GM12878 (cell line): ENCODE measurements around the gene RRAD. TPM values are rescaled to one million over a fixed set of nuclear protein-coding genes. Genes with fewer than 3 reads are reported as not detected.

Source experiments
- ATAC-seq: fragments of 200-7000 bp; cut with Tn5 transposase; 3 replicates; pipeline ENCODE4 v1.9.1; 2020; ENCODE audit warnings: mild to moderate bottlenecking, moderate library complexity
- BruUV-seq: library from RNA; stranded (reverse); fragments of 400-500 nt; replicated peaks from 2 replicates; lab custom pipeline; 2021; lab: Mats Ljungman, UMichigan
- CTCF ChIA-PET: fragments of 300-600 bp; sonication (Branson Sonifier 250); formaldehyde crosslinking; extraction: SDS; loops from one replicate; lab custom pipeline; 2021; ENCODE audit warnings: inconsistent platforms; lab: Yijun Ruan, JAX
- POLR2A ChIA-PET: fragments of 350-600 bp; formaldehyde crosslinking; extraction: SDS; loops from one replicate; lab custom pipeline; 2021; ENCODE audit warnings: inconsistent platforms; lab: Charles Lee
- RAD21 ChIA-PET: fragments of 300-600 bp; sonication (Branson Sonifier 250); formaldehyde crosslinking; loops from one replicate; lab custom pipeline; 2023; ENCODE audit warnings: antibody characterized with exemption; ENCODE audit not compliant: unreplicated experiment; lab: Charles Lee
- SMC1A ChIA-PET: fragments of 300-600 bp; sonication (Branson Sonifier 250); formaldehyde crosslinking; loops from one replicate; lab custom pipeline; 2023; ENCODE audit not compliant: unreplicated experiment, uncharacterized antibody; lab: Charles Lee
- DNase-seq: peaks from one replicate; pipeline ENCODE4 v3.0.0-alpha.2; 2011; ENCODE audit warnings: low read depth, low spot score
- FAIRE-seq: peaks from 3 replicates; lab custom pipeline; 2011; peaks lifted over from hg19 to GRCh38; lab: Jason Lieb, UNC
- H2AFZ ChIP-seq: 2 replicates; pipeline ENCODE4 v1.6.0; 2011; ENCODE audit warnings: low read depth, low read length, control low read depth; ENCODE audit not compliant: control insufficient read depth
- H3K27ac ChIP-seq: 2 replicates; pipeline ENCODE4 v1.5.1; 2011; ENCODE audit warnings: control low read depth; ENCODE audit not compliant: control insufficient read depth, insufficient read depth
- H3K27me3 ChIP-seq, 2 experiments: replicated peaks in 1 of 2; 2 replicates each; pipeline versions ENCODE4 v1.6.0 to v1.6.1; 2011; ENCODE audit warnings: low read length in 1 of 2; ENCODE audit not compliant: control insufficient read depth in 2 of 2, insufficient read depth in 2 of 2
- H3K36me3 ChIP-seq, 2 experiments: 2 replicates each; pipeline ENCODE4 v1.5.1; 2011; ENCODE audit warnings: low read length in 1 of 2; ENCODE audit not compliant: control insufficient read depth in 2 of 2, insufficient read depth in 2 of 2
- H3K4me1 ChIP-seq: 2 replicates; pipeline ENCODE4 v1.6.1; 2011; ENCODE audit warnings: mild to moderate bottlenecking, low read length, moderate library complexity, mixed read lengths; ENCODE audit not compliant: control insufficient read depth, insufficient read depth
- H3K4me2 ChIP-seq: 2 replicates; pipeline ENCODE4 v1.6.0; 2011; ENCODE audit warnings: control low read depth; ENCODE audit not compliant: control insufficient read depth, insufficient read depth
- H3K4me3 ChIP-seq: fragments of 200-600 bp; sonication (generic); 2 replicates; pipeline ENCODE4 v1.5.1; 2016
- H3K79me2 ChIP-seq: 2 replicates; pipeline ENCODE4 v1.6.0; 2011; ENCODE audit warnings: low read length; ENCODE audit not compliant: control insufficient read depth, insufficient read depth
- H3K9ac ChIP-seq: 2 replicates; pipeline ENCODE4 v1.8.0; 2011; ENCODE audit warnings: low read length, control low read depth, mixed read lengths; ENCODE audit not compliant: control insufficient read depth, insufficient read depth
- H3K9me3 ChIP-seq: replicated peaks from 3 replicates; pipeline ENCODE4 v1.5.1; 2011; ENCODE audit warnings: mild to moderate bottlenecking, low read length; ENCODE audit not compliant: control insufficient read depth, insufficient read depth
- H4K20me1 ChIP-seq: 2 replicates; pipeline ENCODE4 v1.6.0; 2011; ENCODE audit not compliant: control insufficient read depth, insufficient read depth
- CBX5 ChIP-seq: sonication (generic); IDR thresholded peaks from 2 replicates; pipeline ENCODE4 v1.6.1; 2016; ENCODE audit warnings: low read depth, moderate library complexity, mild to moderate bottlenecking, inconsistent platforms
- KDM1A ChIP-seq: fragments of 200-600 bp; sonication (generic); IDR thresholded peaks from 2 replicates; pipeline ENCODE4 v1.6.1; 2016; ENCODE audit warnings: borderline replicate concordance
- POLR2AphosphoS5 ChIP-seq: IDR thresholded peaks from 2 replicates; pipeline ENCODE4 v1.6.1; 2011; ENCODE audit warnings: mild to moderate bottlenecking, low read length, inconsistent platforms
- TBL1XR1 ChIP-seq: IDR thresholded peaks from 2 replicates; pipeline ENCODE4 v1.6.1; 2012; ENCODE audit warnings: low read depth, low read length, improper control_type of control experiment
- ZBED1 ChIP-seq: IDR thresholded peaks from 2 replicates; pipeline ENCODE4 v1.6.1; 2016; ENCODE audit warnings: borderline replicate concordance
- ZNF217 ChIP-seq: fragments of 450-650 bp; IDR thresholded peaks from 2 replicates; pipeline ENCODE4 v1.6.1; 2017; ENCODE audit warnings: antibody characterized with exemption, mild to moderate bottlenecking
- ZNF384 ChIP-seq: IDR thresholded peaks from 2 replicates; pipeline ENCODE4 v1.6.1; 2012; ENCODE audit warnings: low read depth, mild to moderate bottlenecking, low read length, improper control_type of control experiment, borderline replicate concordance
- ZSCAN29 ChIP-seq: fragments of 450-650 bp; IDR thresholded peaks from 2 replicates; pipeline ENCODE4 v1.6.1; 2017; ENCODE audit warnings: mild to moderate bottlenecking, moderate library complexity
- WGBS: methylation state at CpG from one replicate; pipeline ENCODE4 v1.1.6; 2016; ENCODE audit warnings: low lambda C conversion rate; ENCODE audit not compliant: insufficient replicate concordance, insufficient coverage; ENCODE audit errors: missing lambda C conversion rate; 5-methylcytosine and 5-hydroxymethylcytosine counted together
- in situ Hi-C: fragments of 300-500 bp; cut with MboI; formaldehyde crosslinking; loops from 9 replicates; pipeline ENCODE4 v1.14.3; 2018; ENCODE audit warnings: mixed read lengths
- intact Hi-C: fragments of 100-400 bp; cut with micrococcal nuclease; formaldehyde crosslinking; loops from one replicate; pipeline ENCODE4 v1.14.2; 2022; ENCODE audit not compliant: unreplicated experiment
- polyA plus RNA-seq, 11 experiments: library from polyadenylated mRNA; depleted of rRNA in 4 of 11; unstranded in 6 of 11; stranded (reverse) in 5 of 11; fragments of >200 nt; fragmentation: Nextera tagmentation in 4 of 11; fragmentation: Illumina TruSeq in 1 of 11; extraction: Ambion mirVana in 4 of 11; extraction: Trizol in 1 of 11; gene quantifications; 1 replicate in 1 of 11; 2 replicates in 10 of 11; pipeline versions ENCODE4 v1.2.1 to v1.2.3, GENCODE V29; 2011 to 2016; ENCODE audit warnings: inconsistent platforms in 2 of 11, missing spikeins in 2 of 11, low read depth in 1 of 11
- total RNA-seq, 4 experiments: library from RNA; depleted of rRNA in 3 of 4; stranded (reverse); fragments of >200 nt in 3 of 4; fragmentation: Illumina TruSeq in 1 of 4; extraction: Trizol in 1 of 4; gene quantifications; 2 replicates each; pipeline versions ENCODE4 v1.2.1 to v1.2.3, GENCODE V29; 2013 to 2021
- TF ChIP-seq, protein P1 (sequence below): fragments of 450-650 bp; formaldehyde crosslinking; IDR thresholded peaks from 2 replicates; pipeline ENCODE4 v1.5.0; 2022; ENCODE audit warnings: mild to moderate bottlenecking, missing genetic modification characterization

The RRAD gene
- total and polyA plus RNA-seq, 10 of the 15 experiments (the other 5 are each of a cell fraction or from before 2014, with no cell fraction given): 0.11 to 8.5 (median 2.8) TPM

DNA sequence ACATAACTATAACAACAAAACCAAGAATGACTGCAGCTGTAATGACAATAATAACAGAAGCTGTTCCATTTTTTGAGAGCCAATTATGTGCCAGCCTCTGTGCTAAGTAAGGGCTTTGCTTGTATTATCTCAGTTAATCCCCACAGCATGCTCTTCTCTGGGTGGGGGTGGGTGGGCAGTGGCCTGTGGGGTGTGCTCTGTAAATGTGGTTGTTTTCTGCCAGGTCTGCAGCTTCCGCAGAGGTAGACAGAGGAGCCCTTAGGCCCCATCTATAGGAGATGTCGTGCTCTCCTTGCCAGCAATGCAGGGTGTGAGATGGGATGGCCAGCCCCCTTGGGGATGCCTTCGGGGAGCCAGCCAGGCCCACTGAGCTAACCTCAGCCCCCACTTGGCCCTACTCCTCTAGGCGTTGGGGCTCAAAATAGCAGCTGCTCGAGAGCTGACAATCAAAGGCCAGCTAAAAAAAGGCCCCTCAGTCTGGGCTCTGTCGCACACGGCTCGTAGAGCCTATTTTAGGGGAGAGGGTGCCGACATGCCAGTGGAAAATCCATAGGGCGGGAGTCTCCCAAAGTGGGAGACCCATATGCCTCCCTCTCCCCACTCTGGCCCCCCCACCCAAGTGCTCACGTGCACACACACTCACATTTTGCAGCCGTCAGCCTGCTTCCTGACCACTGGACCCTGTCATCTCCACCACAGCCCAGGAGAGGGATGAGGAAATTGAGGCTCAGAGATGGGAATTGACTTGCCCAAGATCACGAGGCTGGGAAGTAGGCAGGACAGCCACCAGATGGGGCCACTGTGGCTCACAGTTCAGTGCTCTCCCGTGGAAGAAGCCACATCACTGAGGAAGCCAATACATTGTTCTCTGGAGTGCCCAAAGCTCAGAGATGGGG lies 22.4 kb downstream of the RRAD start:
- ChIA-PET RAD21 (no interaction called here), POLR2A (no interaction called here), CTCF (interaction anchor here (1.1 to 1.5 kb wide), 3 partner anchors 8 to 26 kb away, joined by 3 to 5 read pairs (median 3); no protein-coding TSS in a partner anchor), SMC1A (interaction anchor here (0.6 to 1.3 kb wide), 2 partner anchors 26 to 250 kb away, joined by 3 to 4 read pairs; no protein-coding TSS in a partner anchor)
- no peak for DNase-seq
- Histone ChIP-seq H3K9me3 (no peaks in the 10 kb centered on the region), H3K4me2 (no peak overlapping the region), H3K79me2 (no peaks in the 10 kb centered on the region), H3K36me3 (no peaks in the 10 kb centered on the region), H3K9ac (no peak overlapping the region), H3K27ac (no peak overlapping the region), H2AFZ (no peak overlapping the region), H3K4me3 (no peak overlapping the region), H4K20me1 (no peaks in the 10 kb centered on the region), H3K27me3 (no peaks in the 10 kb centered on the region), H3K4me1 (peaks cover 4% of the 10 kb centered on the region; the same call in 1 of the 2 replicates)
- TF ChIP-seq KDM1A (no peak), TBL1XR1 (no peak), ZSCAN29 (no peak), POLR2AphosphoS5 (no peak), ZBED1 (no peak), ZNF217 (no peak), ZNF384 (no peak), CBX5 (no peak)
- TF ChIP-seq, protein P1, sequence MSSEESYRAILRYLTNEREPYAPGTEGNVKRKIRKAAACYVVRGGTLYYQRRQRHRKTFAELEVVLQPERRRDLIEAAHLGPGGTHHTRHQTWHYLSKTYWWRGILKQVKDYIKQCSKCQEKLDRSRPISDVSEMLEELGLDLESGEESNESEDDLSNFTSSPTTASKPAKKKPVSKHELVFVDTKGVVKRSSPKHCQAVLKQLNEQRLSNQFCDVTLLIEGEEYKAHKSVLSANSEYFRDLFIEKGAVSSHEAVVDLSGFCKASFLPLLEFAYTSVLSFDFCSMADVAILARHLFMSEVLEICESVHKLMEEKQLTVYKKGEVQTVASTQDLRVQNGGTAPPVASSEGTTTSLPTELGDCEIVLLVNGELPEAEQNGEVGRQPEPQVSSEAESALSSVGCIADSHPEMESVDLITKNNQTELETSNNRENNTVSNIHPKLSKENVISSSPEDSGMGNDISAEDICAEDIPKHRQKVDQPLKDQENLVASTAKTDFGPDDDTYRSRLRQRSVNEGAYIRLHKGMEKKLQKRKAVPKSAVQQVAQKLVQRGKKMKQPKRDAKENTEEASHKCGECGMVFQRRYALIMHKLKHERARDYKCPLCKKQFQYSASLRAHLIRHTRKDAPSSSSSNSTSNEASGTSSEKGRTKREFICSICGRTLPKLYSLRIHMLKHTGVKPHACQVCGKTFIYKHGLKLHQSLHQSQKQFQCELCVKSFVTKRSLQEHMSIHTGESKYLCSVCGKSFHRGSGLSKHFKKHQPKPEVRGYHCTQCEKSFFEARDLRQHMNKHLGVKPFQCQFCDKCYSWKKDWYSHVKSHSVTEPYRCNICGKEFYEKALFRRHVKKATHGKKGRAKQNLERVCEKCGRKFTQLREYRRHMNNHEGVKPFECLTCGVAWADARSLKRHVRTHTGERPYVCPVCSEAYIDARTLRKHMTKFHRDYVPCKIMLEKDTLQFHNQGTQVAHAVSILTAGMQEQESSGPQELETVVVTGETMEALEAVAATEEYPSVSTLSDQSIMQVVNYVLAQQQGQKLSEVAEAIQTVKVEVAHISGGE: no peak
- 38% methylated on average over 14 of the region's 14 CpGs for WGBS
- FAIRE-seq: no peak
- no peak for ATAC-seq
- no TSS peak for BruUV-seq
- intact Hi-C loops (no loop called here), in situ Hi-C loops (no loop called here)
